ENCODE results near the gene ERCC6L2.

Gene ERCC6L2, protein sequence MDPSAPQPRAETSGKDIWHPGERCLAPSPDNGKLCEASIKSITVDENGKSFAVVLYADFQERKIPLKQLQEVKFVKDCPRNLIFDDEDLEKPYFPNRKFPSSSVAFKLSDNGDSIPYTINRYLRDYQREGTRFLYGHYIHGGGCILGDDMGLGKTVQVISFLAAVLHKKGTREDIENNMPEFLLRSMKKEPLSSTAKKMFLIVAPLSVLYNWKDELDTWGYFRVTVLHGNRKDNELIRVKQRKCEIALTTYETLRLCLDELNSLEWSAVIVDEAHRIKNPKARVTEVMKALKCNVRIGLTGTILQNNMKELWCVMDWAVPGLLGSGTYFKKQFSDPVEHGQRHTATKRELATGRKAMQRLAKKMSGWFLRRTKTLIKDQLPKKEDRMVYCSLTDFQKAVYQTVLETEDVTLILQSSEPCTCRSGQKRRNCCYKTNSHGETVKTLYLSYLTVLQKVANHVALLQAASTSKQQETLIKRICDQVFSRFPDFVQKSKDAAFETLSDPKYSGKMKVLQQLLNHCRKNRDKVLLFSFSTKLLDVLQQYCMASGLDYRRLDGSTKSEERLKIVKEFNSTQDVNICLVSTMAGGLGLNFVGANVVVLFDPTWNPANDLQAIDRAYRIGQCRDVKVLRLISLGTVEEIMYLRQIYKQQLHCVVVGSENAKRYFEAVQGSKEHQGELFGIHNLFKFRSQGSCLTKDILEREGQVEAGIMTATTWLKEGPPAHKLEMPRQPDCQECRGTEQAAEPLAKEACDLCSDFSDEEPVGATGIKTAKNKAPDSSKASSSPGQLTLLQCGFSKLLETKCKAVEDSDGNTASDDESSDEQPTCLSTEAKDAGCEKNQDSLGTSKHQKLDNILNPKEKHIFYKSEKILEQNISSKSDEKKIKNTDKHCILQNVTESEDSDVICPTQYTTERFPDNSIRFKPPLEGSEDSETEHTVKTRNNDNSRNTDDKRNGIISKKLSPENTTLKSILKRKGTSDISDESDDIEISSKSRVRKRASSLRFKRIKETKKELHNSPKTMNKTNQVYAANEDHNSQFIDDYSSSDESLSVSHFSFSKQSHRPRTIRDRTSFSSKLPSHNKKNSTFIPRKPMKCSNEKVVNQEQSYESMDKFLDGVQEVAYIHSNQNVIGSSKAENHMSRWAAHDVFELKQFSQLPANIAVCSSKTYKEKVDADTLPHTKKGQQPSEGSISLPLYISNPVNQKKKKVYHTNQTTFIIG (N-terminal part only)

DNA sequence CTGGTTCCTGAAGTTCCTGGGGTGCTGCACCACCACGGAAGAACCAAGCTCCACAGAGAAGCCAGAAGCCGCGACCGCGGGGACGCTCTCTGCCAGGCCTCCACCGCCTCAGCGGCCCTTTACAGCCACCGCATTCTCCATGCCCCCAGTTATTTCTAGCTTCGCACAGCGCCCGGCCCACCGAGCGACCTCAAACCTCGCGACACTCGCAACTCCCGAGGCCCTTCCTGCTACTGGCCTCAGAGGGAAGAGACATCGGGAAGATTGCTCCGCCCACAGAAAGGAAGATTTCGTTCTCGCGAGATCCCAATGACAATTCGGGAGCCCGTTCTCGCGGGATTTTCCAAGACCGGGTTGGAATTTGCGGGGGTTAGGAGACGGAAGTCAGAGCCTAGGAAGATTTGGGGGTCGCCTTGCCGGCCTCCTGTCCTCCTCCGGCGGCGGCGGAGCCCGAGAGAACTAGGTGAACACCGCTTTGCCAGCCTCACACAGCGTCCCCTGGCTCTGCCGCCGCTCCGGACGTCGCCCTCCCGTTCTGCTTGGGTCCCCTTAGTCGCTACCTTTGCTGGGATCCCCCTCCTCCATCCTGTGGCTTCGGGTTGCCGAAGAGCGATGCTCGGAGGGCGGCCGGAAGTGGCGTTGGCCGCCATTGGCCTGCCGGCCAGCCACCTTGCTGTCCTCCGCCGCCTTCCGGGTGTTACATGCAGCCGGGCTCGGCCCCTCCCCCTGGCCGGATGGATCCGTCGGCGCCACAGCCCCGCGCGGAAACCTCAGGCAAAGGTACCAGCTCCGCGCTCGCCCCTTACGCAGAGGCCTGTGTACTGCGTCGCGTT lies at the start of gene ERCC6L2:
Gene ERCC6L2, plus strand, starts transcription at position 387 of the 833 bp plus-strand sequence. Its CDS starts 348 bp downstream, at position 735.
- peak; percentile 95 for DNase-seq (ENCODE audit: low read depth)

DNA sequence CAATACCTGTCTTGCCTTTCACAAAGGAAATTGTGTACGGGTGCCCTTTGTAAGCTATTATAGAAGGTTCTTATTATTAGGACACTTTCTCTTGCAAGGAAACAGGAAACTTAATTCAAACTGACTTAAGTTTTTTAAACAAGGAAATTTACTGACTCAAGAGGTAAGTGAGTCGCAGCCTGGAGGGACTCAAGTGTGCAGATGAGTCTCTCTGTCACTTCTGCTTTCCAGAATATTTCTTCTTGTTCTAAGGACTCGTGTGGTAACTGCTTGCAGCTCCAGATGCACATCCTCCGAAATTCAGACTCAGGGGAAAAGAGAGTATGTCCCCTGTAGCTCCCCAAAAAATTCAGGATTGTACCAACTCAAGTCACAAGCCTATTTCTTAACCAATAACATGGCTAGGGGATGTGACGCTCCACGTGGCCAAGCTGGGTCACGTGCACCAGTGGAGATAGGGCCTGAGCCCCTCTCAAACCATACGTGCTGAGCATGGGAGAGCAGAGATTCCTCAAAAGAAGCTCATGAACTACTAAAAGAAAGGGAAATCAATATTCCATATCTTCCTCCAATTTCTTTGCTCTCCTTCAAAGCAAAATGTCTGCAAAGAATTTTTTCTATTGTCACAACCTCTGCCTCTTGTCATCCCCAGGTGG lies 49.2 kb upstream of the ERCC6L2 start:
- no peak for DNase-seq (ENCODE audit: low read depth)

DNA sequence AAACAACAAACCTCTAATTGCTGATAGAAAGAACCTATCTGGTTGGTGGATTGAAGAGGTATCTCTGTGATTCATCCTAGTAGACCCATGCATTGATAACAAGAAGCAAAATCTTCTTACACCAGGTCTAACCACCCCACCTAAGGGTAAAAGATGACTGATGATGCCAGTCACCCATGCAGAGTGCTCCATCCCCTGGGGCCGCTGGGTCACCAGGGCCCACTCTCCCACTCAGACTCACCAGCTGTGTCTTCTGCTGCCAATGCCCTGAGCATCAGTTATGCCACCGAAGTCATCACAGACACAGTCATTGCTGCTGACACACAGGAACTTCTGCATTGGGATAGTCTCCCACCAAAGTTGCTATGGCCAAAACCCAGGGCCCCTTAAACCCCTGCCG lies 44.7 kb upstream of the ERCC6L2 start:
- no peak for DNase-seq (ENCODE audit: low read depth)

DNA sequence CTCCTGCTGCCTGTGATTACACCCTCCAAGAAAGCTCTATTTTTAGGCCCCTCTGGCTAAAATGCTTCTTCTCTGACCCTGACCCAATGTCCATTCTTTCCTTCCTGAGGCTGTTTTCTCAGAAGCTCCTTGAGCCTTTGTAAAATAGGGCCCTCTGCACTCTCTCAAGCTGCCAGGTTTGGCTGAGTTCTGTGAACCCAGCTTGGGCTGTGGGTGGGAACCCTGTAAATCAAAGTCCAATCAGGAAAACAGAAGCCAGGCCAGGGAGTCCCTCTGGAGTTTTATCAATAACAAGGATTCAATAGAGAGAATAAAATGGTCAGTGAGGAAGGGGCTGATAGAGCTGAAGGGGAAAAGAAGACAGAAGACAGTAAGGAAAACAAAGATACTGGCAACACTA lies 43.7 kb upstream of the ERCC6L2 start:
- DNase-seq (ENCODE audit: low read depth): no peak

DNA sequence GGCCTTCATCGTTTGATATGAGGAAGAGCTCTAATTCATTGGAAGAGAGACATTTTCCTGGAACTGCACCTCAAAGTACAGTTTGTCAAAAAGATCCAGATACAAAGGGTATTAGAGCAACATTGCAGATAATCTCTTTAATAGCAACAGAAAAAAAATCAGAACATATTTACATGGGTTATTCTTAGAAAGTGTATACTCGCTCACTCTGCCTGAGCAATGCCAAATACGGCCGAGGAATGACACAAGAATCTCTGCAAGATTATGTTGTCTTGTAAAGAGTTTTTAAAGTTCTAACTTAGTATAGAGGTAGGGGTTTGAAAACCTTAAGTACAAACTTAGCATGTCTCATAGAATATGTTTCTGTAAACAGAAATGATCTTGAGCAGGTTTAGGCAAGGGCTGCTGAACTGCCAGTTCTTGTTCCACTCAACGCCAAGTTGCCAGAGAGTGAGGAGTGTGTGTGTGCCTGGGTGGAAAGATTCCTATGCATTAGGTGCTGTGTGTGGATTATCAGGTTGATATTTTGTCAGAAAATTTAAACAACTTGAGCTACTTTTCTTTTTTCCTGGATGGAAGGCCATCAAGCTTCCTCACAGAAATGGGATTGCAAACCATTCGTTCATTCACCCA lies 41.8 kb upstream of the ERCC6L2 start:
- no peak for DNase-seq (ENCODE audit: low read depth)

DNA sequence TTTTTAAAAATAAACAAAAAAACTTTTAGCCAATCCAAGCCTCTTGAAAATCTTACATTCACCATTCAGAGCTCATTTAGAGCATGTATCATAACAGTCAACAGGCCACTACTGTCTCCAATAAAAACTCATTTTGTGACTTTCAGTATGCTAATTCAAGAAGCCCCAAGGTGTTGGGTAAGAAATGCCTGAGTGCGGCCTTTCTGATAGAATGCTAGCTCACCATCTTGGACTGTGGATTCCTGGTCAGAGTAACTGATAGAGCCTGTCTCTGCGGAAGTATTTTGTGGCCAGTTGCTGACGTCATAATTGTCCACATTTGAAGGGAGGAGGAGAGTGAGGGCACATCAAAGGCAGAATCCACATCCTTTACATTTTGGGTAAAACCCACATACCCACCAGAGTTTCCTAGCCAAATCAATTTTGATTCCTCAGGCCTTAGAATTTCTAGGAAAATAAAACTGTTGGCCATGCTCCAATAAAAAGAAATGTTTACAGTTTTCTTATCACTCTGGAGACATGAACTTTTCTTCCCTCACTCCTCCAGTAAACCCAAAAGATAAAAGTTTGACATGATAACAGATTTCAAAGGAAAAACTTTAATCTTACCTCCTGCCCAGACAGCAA lies 41.1 kb upstream of the ERCC6L2 start:
- DNase-seq (ENCODE audit: low read depth): no peak

DNA sequence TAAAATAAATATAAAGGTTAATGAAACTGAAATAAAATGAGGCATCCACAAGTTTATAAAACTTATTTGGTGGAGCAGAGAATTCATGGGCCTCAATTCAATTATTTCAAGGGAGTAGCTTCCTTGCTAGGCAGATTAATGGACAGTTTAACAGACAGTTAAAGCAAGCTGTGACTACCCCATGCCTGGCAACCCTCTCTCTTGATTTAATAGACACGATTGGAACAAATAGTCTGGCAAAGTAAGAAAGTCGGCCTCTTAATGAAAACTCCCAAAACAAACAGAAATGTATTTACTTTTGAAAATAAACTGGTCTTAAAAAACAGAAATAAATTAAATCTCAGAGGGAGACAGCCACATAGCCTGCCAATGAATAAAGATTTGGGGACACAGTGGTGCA lies 40.1 kb upstream of the ERCC6L2 start:
- DNase-seq (ENCODE audit: low read depth): no peak

DNA sequence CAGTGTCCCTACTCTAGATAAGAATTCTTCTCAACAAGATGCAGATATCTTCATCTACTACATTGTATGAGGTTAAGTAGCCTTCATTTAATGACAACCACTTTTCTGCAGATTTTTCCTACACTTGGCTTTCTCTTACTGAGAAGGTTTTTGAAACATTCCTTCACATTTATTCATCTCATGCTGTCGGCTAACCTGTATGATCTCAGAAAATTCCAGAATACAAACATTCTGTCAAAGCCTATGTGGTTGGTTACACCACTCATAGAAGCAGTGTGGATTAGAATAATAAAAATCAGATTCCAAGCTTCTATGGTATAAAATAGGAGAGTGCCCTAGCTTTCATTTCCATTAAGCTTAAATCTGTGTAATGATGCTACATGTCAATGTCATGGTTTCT lies 39.4 kb upstream of the ERCC6L2 start:
- DNase-seq (ENCODE audit: low read depth): no peak

DNA sequence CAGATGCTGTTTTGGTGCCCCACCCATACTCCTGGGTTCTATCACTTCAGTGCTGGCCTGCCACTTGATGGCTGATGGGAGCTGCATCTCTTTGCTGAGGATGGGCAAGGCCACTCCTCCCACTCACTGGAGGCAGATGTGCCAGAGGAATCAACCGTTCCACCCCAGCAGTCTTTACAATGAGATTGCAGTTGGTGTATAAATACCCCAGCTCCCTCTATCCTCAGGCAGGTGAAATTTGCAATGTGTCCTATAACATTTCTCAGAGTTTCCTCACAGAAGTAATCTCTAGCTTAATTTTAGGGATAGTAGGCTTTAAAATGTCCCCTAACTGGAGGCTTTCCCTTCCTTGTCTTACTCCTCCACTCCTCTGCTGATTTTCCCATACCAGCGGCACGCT lies 36.5 kb upstream of the ERCC6L2 start:
- no peak for DNase-seq (ENCODE audit: low read depth)

DNA sequence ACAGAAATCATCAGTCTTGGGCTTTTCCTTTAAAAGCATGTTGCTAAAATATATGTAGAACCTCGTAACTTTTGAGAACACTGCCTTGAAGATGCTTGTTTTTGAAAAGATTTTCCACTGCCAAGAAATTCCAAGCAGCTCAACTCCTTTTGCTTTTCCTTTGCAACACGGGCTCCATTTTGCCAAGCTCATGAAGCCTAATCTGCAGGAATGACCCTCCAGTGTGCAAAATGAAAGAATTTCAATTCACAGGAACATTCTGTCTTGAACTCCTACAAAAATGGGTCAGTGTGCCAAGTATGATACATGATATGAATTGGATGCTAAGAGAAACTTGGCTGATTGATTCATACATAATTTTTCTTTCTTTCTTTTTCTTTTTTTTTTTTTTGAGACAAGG lies 35.4 kb upstream of the ERCC6L2 start:
- DNase-seq (ENCODE audit: low read depth): peak; percentile 71

DNA sequence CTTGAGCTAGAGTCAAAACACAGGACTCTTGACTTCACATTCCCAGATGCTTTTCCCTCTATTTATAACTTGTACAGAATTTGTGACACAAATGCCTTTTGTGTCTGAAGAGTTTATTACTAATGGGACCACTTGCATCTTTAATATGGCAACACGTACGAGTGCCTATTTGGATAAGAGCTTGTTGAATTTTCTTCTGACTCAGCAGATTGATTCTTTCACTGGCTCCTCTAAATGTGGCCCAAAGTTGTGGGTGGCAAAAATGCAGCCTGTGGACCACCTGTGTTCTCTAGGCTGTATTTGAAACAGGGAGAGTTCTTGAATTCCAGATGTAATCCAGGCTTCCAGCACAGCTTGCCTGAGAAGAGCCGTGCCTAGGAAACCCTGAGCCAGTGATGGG lies 34.1 kb upstream of the ERCC6L2 start:
- no peak for DNase-seq (ENCODE audit: low read depth)

DNA sequence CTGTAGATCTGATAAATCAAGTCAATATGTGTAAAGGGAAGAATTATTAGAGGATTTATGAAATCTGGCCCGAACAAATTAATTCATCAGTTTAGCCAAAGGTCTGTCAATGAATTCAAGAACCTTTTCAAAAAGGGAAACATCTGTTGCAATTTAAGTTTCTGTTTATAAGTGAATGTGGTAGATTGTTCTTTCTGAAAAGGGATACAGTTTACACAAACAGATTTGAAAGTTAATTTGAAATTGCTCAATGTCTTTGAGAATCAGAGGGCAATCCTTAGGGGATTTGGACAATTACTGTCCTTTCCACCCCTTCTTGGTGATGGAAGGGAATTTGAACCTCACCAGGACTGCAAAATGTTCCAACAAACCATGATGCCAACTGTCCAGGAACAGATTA lies 29.7 kb upstream of the ERCC6L2 start:
- no peak for DNase-seq (ENCODE audit: low read depth)

DNA sequence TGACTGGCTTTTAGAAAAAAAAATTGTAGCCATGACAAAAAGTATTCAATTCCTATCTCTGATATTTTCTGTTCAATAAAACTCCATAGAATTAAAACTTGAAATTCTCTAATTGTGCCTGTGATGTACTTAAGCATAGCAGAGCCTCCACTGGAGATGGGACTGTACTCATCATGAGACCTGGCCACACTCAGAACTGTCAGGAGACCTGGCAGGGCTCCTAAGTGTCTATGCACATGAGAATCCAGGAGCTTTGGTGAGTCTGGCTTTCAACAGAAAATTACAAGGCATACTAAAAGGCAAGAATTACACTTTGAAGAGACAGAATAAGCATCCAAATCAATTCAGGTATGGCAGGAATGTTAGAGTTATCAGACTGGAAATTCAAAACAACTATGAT lies 26.7 kb upstream of the ERCC6L2 start:
- DNase-seq (ENCODE audit: low read depth): no peak

DNA sequence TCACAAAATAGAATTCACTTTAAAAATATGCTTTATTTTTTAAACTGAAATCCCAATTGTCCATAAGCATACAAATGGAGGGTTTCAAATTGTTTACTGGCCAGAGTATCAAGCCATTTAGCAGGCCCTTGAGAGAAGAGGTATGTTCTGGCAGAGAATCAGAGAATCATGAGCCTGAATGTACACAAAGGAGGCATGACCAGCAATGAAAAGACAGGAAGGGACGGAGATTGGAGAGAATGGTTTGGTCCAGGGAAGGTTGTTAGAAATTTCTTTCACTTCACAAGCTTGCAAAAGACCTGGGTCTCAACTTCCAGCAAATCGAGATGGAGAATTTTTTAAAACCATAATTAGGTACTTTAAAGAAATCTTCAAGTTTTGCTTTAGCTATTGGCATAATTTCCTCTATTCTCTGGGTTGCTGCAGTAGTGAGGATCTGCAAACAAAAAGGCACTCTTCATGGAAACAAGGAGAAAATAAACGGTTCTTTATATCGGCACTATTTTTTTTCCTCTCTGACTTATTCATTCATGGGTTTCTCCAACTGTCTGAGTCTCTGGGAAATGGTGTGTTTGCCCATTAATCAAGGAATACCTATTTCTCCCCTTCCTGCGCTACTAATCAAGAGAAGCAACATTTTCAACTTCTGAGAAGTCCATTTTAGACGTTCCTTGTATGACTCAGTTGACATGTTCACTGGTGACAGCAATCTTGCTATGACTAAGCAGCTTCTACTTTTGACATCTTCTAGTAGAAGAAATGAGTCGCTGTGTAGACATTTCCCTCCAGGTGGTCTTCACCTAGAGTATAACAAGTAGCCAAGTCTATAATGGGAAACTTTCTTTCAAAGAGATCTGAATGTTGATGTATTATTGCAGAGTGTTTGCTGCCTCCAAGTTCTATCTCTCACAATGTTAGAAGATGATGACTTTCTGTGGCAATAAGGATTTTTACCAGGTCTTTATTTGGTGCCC lies 23.1 kb upstream of the ERCC6L2 start:
- DNase-seq (ENCODE audit: low read depth): no peak

DNA sequence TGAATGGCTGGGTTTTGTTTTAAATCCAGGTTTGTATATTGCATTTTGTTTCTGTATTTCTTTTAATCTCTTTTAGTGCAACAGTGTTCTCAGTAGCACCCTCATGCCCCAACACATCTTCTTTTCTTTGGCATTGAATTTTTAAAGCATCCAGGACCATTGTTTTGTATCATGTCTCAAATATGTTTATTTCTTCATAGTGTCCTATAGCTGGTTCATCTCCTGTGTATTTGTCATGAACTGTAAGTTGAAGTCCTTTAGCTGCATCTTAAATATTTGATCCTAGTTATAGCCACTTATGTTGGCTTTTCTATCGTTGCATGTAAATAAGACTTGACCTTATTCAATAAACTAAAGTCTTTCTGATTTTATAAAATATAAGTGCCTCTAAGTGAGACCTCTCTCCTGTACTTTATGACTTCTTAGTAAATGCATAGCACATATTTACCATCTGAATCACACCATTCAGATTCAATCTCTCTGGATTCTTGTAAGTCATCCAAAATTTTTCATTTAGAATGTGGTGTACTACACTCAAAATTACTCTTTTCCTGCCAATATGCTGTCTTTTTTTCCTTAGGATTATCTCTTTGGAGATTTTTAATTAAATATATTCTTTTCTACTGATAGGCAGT lies 21.0 kb upstream of the ERCC6L2 start:
- peak; percentile 62 for DNase-seq (ENCODE audit: low read depth)

DNA sequence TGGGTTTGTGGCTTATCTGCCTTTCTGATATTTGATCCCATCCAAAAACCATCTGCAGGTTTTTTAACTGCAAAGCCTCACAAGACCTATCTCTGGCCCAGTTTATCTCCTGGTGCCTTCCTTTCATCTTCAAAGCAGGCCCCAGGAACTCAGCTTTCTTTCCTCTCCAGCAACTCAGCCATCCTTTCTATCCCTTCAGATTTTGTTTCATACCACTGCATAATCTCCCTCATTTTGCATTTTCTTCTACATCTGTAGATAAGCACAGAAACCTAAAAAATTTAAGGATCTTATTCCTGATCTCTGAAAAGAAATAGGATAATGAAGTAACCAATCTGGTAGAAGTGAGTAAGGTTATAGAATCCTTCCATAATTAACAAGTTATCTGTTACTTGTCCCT lies 19.5 kb upstream of the ERCC6L2 start:
- DNase-seq (ENCODE audit: low read depth): no peak

DNA sequence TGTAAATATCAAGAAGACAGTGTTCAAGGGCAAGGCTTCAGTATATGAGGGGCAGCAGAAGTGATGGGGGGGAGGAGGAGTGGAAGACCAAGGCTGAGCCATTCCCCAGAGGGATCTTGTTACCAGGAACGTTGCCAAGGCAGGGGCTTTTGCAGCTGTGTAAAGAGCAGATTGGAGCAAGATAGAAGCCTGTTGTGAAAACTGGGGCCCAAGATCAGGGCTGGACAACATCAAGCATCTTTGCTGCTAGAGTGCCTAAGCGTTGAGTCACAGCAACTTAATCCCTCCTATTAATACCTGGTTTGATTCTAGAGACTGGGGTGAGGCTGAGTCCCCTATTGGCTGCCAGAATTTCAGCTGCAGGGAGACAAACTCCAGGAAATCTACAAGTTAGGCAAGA lies 18.4 kb upstream of the ERCC6L2 start:
- DNase-seq (ENCODE audit: low read depth): peak; percentile 93

DNA sequence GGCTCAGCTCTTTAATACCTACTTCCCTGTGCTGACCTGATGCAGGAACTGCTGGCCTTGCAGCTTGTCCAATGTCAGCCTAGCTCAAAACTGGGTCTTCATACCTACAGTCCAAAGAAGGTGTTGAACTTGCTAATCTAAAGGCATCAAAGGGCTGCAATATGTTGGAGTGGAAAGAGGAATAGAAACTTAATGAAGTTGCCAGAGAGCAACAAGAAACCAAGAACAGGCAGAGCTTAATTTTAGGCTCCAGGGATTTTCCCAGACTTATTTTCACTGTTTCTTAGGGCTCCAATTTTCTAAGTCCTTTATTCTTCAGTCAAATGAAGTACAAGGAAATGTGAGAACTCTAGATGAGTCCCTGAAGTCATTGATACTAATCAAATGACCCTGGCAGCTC lies 17.6 kb upstream of the ERCC6L2 start:
- no peak for DNase-seq (ENCODE audit: low read depth)
